ENCODE data around the gene ZNF521. TPM values are rescaled to one million over a fixed set of nuclear protein-coding genes. Genes with fewer than 3 reads are reported as not detected.

The ZNF521 gene
- total RNA-seq, 2 donors from 2014 or later: 12.7 to 41.5 TPM

- no peak for DNase-seq (ENCODE audit: low spot score)
- no peak for TF ChIP-seq POLR2A (IDR thresholded peaks at IDR 0.05)
- no peak for TF ChIP-seq POLR2AphosphoS5 (IDR thresholded peaks at IDR 0.05)
- TF ChIP-seq CTCF (IDR thresholded peaks at IDR 0.05): no peak
- H3K4me3 ChIP-seq: no peak overlapping the region
- no peaks in the 10 kb centered on the region for H3K4me1 ChIP-seq (replicated peaks)
- H3K27ac ChIP-seq: no peak overlapping the region
- WGBS: 23% methylated on average over 5 of the region's 5 CpGs
- intact Hi-C loops (cut with DNase I): no loop called here
- no peaks in the 10 kb centered on the region for H3K36me3 ChIP-seq
- no peaks in the 10 kb centered on the region for H3K27me3 ChIP-seq (replicated peaks; ENCODE audit: insufficient read depth)
- no peaks in the 10 kb centered on the region for H3K9me3 ChIP-seq
Measured at GRCh38 chr18:25261768-25262167, 90.2 kb downstream of the ZNF521 start.

- no peak for DNase-seq (ENCODE audit: low spot score)
- no peak for TF ChIP-seq CTCF (IDR thresholded peaks at IDR 0.05)
- no peak for TF ChIP-seq POLR2AphosphoS5 (IDR thresholded peaks at IDR 0.05)
- no peak for TF ChIP-seq POLR2A (IDR thresholded peaks at IDR 0.05)
- intact Hi-C loops (cut with DNase I): no loop called here
- 79% methylated on average over 4 of the region's 4 CpGs for WGBS
- H3K36me3 ChIP-seq: no peaks in the 10 kb centered on the region
- no peaks in the 10 kb centered on the region for H3K4me1 ChIP-seq (replicated peaks)
- H3K4me3 ChIP-seq: no peak overlapping the region
- H3K27me3 ChIP-seq (replicated peaks; ENCODE audit: insufficient read depth): no peaks in the 10 kb centered on the region
- H3K9me3 ChIP-seq: no peaks in the 10 kb centered on the region
- no peak overlapping the region for H3K27ac ChIP-seq
Measured at GRCh38 chr18:25256439-25256838, 95.5 kb downstream of the ZNF521 start.

GRCh38 chr18:25253779-25254178, 98.2 kb downstream of the ZNF521 start:
- TF ChIP-seq POLR2A (IDR thresholded peaks at IDR 0.05): no peak
- no peak for TF ChIP-seq POLR2AphosphoS5 (IDR thresholded peaks at IDR 0.05)
- no peak for TF ChIP-seq CTCF (IDR thresholded peaks at IDR 0.05)
- Histone ChIP-seq H3K27me3 (replicated peaks; ENCODE audit: insufficient read depth) (no peaks in the 10 kb centered on the region), H3K27ac (no peak overlapping the region), H3K36me3 (no peaks in the 10 kb centered on the region), H3K4me1 (replicated peaks) (no peaks in the 10 kb centered on the region), H3K9me3 (no peaks in the 10 kb centered on the region), H3K4me3 (no peak overlapping the region)
- WGBS: 93% methylated on average over 1 of the region's 1 CpG
- intact Hi-C loops (cut with DNase I): no loop called here
- DNase-seq (ENCODE audit: low spot score): no peak

- no peak for DNase-seq (ENCODE audit: low spot score)
- Histone ChIP-seq H3K27ac (no peak overlapping the region), H3K27me3 (replicated peaks; ENCODE audit: insufficient read depth) (no peaks in the 10 kb centered on the region), H3K4me1 (replicated peaks) (no peaks in the 10 kb centered on the region), H3K4me3 (no peak overlapping the region), H3K9me3 (no peaks in the 10 kb centered on the region), H3K36me3 (no peaks in the 10 kb centered on the region)
- intact Hi-C loops (cut with DNase I): no loop called here
- 65% methylated on average over 1 of the region's 1 CpG for WGBS
- no peak for TF ChIP-seq POLR2A (IDR thresholded peaks at IDR 0.05)
- no peak for TF ChIP-seq CTCF (IDR thresholded peaks at IDR 0.05)
- no peak for TF ChIP-seq POLR2AphosphoS5 (IDR thresholded peaks at IDR 0.05)
Measured at GRCh38 chr18:25253136-25253535, 98.8 kb downstream of the ZNF521 start.

GRCh38 chr18:25251068-25251467, 100.9 kb downstream of the ZNF521 start:
- intact Hi-C loops (cut with DNase I): no loop called here
- Histone ChIP-seq H3K27ac (no peak overlapping the region), H3K4me1 (replicated peaks) (no peaks in the 10 kb centered on the region), H3K4me3 (no peak overlapping the region), H3K9me3 (no peaks in the 10 kb centered on the region), H3K36me3 (no peaks in the 10 kb centered on the region), H3K27me3 (replicated peaks; ENCODE audit: insufficient read depth) (no peaks in the 10 kb centered on the region)
- TF ChIP-seq POLR2AphosphoS5 (IDR thresholded peaks at IDR 0.05): no peak
- no peak for TF ChIP-seq CTCF (IDR thresholded peaks at IDR 0.05)
- no peak for TF ChIP-seq POLR2A (IDR thresholded peaks at IDR 0.05)
- DNase-seq (ENCODE audit: low spot score): no peak
- WGBS: 81% methylated on average over 4 of the region's 4 CpGs
